H9 (cell line): ENCODE measurements around the gene NDST1. TPM values are rescaled to one million over a fixed set of nuclear protein-coding genes. Genes with fewer than 3 reads are reported as not detected.

ENCODE experiments used
- DNase-seq: peaks from one replicate; pipeline ENCODE4 v3.0.0-alpha.2; 2017
- H2AFZ ChIP-seq: one replicate; pipeline ENCODE4 v1.6.1; 2013; ENCODE audit warnings: mild to moderate bottlenecking, low read length, control low read depth, moderate library complexity
- H2AK5ac ChIP-seq: 2 replicates; pipeline ENCODE4 v1.6.1; 2013; ENCODE audit warnings: low read length, control low read depth, mixed read lengths; ENCODE audit not compliant: insufficient read length
- H2BK120ac ChIP-seq: one replicate; pipeline ENCODE4 v1.6.1; 2013; ENCODE audit warnings: low read depth, mild to moderate bottlenecking, low read length, control low read depth, inconsistent platforms; ENCODE audit not compliant: poor library complexity, severe bottlenecking
- H2BK12ac ChIP-seq: 2 replicates; pipeline ENCODE4 v1.6.1; 2013; ENCODE audit warnings: low read length, control low read depth, mixed read lengths, low read depth; ENCODE audit not compliant: insufficient read length
- H2BK15ac ChIP-seq: 2 replicates; pipeline ENCODE4 v1.6.1; 2013; ENCODE audit warnings: low read depth, low read length, control low read depth
- H2BK20ac ChIP-seq: one replicate; pipeline ENCODE4 v1.6.1; 2013; ENCODE audit warnings: low read depth, mild to moderate bottlenecking, low read length, control low read depth, inconsistent platforms; ENCODE audit not compliant: poor library complexity, severe bottlenecking
- H2BK5ac ChIP-seq: 2 replicates; pipeline ENCODE4 v1.6.1; 2013; ENCODE audit warnings: low read length, control low read depth, mixed read lengths; ENCODE audit not compliant: insufficient read length
- H3K14ac ChIP-seq: 2 replicates; pipeline ENCODE4 v1.6.1; 2013; ENCODE audit warnings: low read length, control low read depth; ENCODE audit not compliant: insufficient read depth
- H3K18ac ChIP-seq: 2 replicates; pipeline ENCODE4 v1.6.1; 2013; ENCODE audit warnings: low read depth, mild to moderate bottlenecking, mixed read lengths, low read length, control low read depth; ENCODE audit not compliant: insufficient read length
- H3K23ac ChIP-seq: 2 replicates; pipeline ENCODE4 v1.6.1; 2013; ENCODE audit warnings: low read length, control low read depth, mixed read lengths, low read depth; ENCODE audit not compliant: insufficient read length
- H3K23me2 ChIP-seq: 2 replicates; pipeline ENCODE4 v1.6.1; 2013; ENCODE audit warnings: low read depth, mild to moderate bottlenecking, mixed read lengths, low read length, control low read depth; ENCODE audit not compliant: insufficient read length, poor library complexity, severe bottlenecking
- H3K27ac ChIP-seq: 2 replicates; pipeline ENCODE4 v1.5.1; 2013; ENCODE audit warnings: low read length, control low read depth, mixed read lengths, low read depth; ENCODE audit not compliant: insufficient read length
- H3K27me3 ChIP-seq: 2 replicates; pipeline ENCODE4 v1.6.1; 2013; ENCODE audit warnings: low read length, control low read depth, inconsistent platforms; ENCODE audit not compliant: insufficient read depth
- H3K4ac ChIP-seq: 2 replicates; pipeline ENCODE4 v1.6.1; 2013; ENCODE audit warnings: low read depth, mild to moderate bottlenecking, control low read depth, inconsistent platforms, low read length, moderate library complexity
- H3K4me1 ChIP-seq: 2 replicates; pipeline ENCODE4 v1.6.1; 2013; ENCODE audit warnings: low read length, control low read depth, inconsistent platforms; ENCODE audit not compliant: insufficient read depth
- H3K4me2 ChIP-seq: 2 replicates; pipeline ENCODE4 v1.6.1; 2013; ENCODE audit warnings: low read length, control low read depth, mixed read lengths; ENCODE audit not compliant: insufficient read length, insufficient read depth
- H3K56ac ChIP-seq: 2 replicates; pipeline ENCODE4 v1.6.1; 2013; ENCODE audit warnings: low read depth, mild to moderate bottlenecking, mixed read lengths, low read length, control low read depth; ENCODE audit not compliant: insufficient read length
- H3K79me1 ChIP-seq: 2 replicates; pipeline ENCODE4 v1.6.1; 2013; ENCODE audit warnings: low read depth, mild to moderate bottlenecking, moderate library complexity, low read length, control low read depth, inconsistent platforms; ENCODE audit not compliant: insufficient read depth, poor library complexity, severe bottlenecking
- H3K79me2 ChIP-seq: 2 replicates; pipeline ENCODE4 v1.6.1; 2013; ENCODE audit warnings: low read length, control low read depth, inconsistent platforms; ENCODE audit not compliant: insufficient read depth
- H3K9ac ChIP-seq: 2 replicates; pipeline ENCODE4 v1.6.1; 2013; ENCODE audit warnings: low read length, control low read depth, mixed read lengths; ENCODE audit not compliant: insufficient read length; ENCODE audit errors: extremely low read depth
- H3K9me3 ChIP-seq: one replicate; pipeline ENCODE4 v1.6.1; 2013; ENCODE audit warnings: low read depth, low read length, inconsistent platforms; ENCODE audit not compliant: control insufficient read depth
- H3T11ph ChIP-seq: one replicate; pipeline ENCODE4 v1.6.1; 2013; ENCODE audit warnings: mild to moderate bottlenecking, low read length, control low read depth, inconsistent platforms
- H4K20me1 ChIP-seq: one replicate; pipeline ENCODE4 v1.6.1; 2013; ENCODE audit not compliant: control insufficient read depth, insufficient read length, insufficient read depth
- H4K5ac ChIP-seq: 2 replicates; pipeline ENCODE4 v1.6.1; 2013; ENCODE audit warnings: low read depth, mild to moderate bottlenecking, mixed read lengths, low read length, control low read depth; ENCODE audit not compliant: insufficient read length
- H4K8ac ChIP-seq: replicated peaks from 2 replicates; pipeline ENCODE4 v1.6.1; 2013; ENCODE audit warnings: low read length, control low read depth, mixed read lengths, low read depth; ENCODE audit not compliant: insufficient read length
- H4K91ac ChIP-seq: 2 replicates; pipeline ENCODE4 v1.6.1; 2013; ENCODE audit warnings: low read depth, mild to moderate bottlenecking, moderate library complexity, mixed read lengths, low read length, control low read depth; ENCODE audit not compliant: insufficient read length
- H3K27ac Mint-ChIP-seq, 3 experiments: 2 replicates in 2 of 3; 3 replicates in 1 of 3; pipeline ENCODE4 v1.8.0; 2020 to 2021; ENCODE audit warnings: mixed read lengths in 3 of 3, mild to moderate bottlenecking in 1 of 3, moderate library complexity in 1 of 3
- H3K27me3 Mint-ChIP-seq: 2 replicates; pipeline ENCODE4 v1.8.0; 2021; ENCODE audit warnings: low read depth, mild to moderate bottlenecking, moderate library complexity, mixed read lengths
- H3K36me3 Mint-ChIP-seq, 3 experiments: 2 replicates in 2 of 3; 3 replicates in 1 of 3; pipeline ENCODE4 v1.8.0; 2020 to 2021; ENCODE audit warnings: low read depth in 3 of 3, mixed read lengths in 3 of 3; ENCODE audit not compliant: insufficient read depth in 1 of 3
- H3K4me1 Mint-ChIP-seq, 2 experiments: 2 replicates each; pipeline ENCODE4 v1.8.0; 2020; ENCODE audit warnings: mixed read lengths in 2 of 2
- H3K4me3 Mint-ChIP-seq, 2 experiments: 2 replicates in 1 of 2; 3 replicates in 1 of 2; pipeline ENCODE4 v1.8.0; 2020 to 2021; ENCODE audit warnings: mild to moderate bottlenecking in 2 of 2, mixed read lengths in 2 of 2, moderate library complexity in 1 of 2
- H3K9me3 Mint-ChIP-seq, 2 experiments: 2 replicates in 1 of 2; 3 replicates in 1 of 2; pipeline ENCODE4 v1.8.0; 2020; ENCODE audit warnings: mild to moderate bottlenecking in 2 of 2, mixed read lengths in 2 of 2, moderate library complexity in 1 of 2
- CTCF ChIP-seq: fragments of 200-600 bp; sonication (generic); conservative IDR thresholded peaks from 3 replicates; pipeline ENCODE4 v1.8.0; 2021; ENCODE audit warnings: antibody characterized with exemption, mild to moderate bottlenecking
- WGBS: extraction: QIAGEN DNeasy Blood & Tissue Kit; methylation state at CpG from one replicate; pipeline ENCODE4 v1.1.7; 2013; ENCODE audit warnings: missing lambda C conversion rate, low lambda C conversion rate, mixed read lengths; ENCODE audit not compliant: insufficient read length; ENCODE audit errors: extremely low coverage; 5-methylcytosine and 5-hydroxymethylcytosine counted together
- total RNA-seq: library from RNA; stranded (reverse); gene quantifications from 2 replicates; pipeline ENCODE4 v1.2.1, GENCODE V29; 2021

NDST1 gene
- total RNA-seq, 1 experiment from 2014 or later = 65.5 TPM

- Histone ChIP-seq H3K9ac (no peak overlapping the region), H3K23me2 (peaks cover 3% of the 10 kb centered on the region), H2AFZ (no peak overlapping the region), H2AK5ac (no peak overlapping the region), H4K20me1 (no peaks in the 10 kb centered on the region), H2BK120ac (no peak overlapping the region), H4K8ac (no peak overlapping the region), H3K4me1 (peaks cover 8% of the 10 kb centered on the region; the same call in 1 of the 2 replicates), H2BK5ac (no peak overlapping the region), H2BK20ac (no peak overlapping the region), H4K91ac (no peak overlapping the region), H3K79me1 (no peaks in the 10 kb centered on the region), H3K56ac (no peak overlapping the region), H2BK12ac (no peak overlapping the region), H3K23ac (no peak overlapping the region), H3K4me2 (no peak overlapping the region), H4K5ac (no peak overlapping the region), H2BK15ac (no peak overlapping the region), H3K27ac (no peak overlapping the region), H3T11ph (no peak overlapping the region), H3K14ac (no peak overlapping the region), H3K4ac (no peak overlapping the region), H3K79me2 (no peaks in the 10 kb centered on the region), H3K9me3 (no peaks in the 10 kb centered on the region), H3K27me3 (no peaks in the 10 kb centered on the region), H3K18ac (no peak overlapping the region)
- WGBS = no CpG with 5 or more reads among the region's 38 CpGs
- Mint-ChIP-seq H3K27ac (no peak overlapping the region; a peak in 1 of 7 replicates), H3K27me3 (no peaks in the 10 kb centered on the region; the same call in 1 of the 2 replicates), H3K4me1 (peaks cover 31 to 48% of the 10 kb centered on the region in 2 experiments), H3K4me3 (no peak overlapping the region), H3K9me3 (no peaks in the 10 kb centered on the region), H3K36me3 (peaks cover 0 to 14% (median 8%) of the 10 kb centered on the region in 3 experiments; a peak in 4 of 7 replicates)
- no peak for DNase-seq
- no peak for TF ChIP-seq CTCF
These were observed 13.0 kb downstream of the NDST1 start for GRCh38 chr5:150520747-150521521.
